ENCODE results near the gene CXCR3.
"Not testable (repeated sequence)": the region's sequence is repeated elsewhere in the genome, so short reads cannot be mapped to it uniquely, and the experiment has no call there.

CXCR3 gene

DNA sequence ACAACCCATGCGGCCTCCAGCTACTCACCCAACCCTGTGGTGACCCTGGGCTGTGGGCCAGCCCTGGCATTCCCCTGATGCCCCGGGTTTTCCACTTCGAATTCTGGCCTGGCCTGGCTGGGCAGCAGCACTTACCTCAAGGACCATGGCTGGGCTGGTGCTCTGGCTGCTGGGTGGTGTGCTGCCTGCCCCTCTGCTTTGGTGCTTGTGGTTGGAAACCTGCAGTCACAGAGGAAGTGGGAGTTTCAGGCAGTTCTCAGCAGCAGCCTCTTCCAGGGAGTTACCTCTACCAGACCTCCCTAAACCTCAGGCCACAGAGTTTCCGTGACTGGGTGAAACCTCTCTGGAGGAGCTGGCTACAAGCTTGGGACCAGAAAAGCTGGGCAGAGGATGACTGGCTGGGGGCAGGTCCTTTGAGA lies at the start of gene CXCR3:
TSS of gene CXCR3 (minus strand) at position 209 of the 419 bp plus-strand sequence. CDS start at position 147, 62 bp downstream.
- peak; percentile 69 for ATAC-seq

DNA sequence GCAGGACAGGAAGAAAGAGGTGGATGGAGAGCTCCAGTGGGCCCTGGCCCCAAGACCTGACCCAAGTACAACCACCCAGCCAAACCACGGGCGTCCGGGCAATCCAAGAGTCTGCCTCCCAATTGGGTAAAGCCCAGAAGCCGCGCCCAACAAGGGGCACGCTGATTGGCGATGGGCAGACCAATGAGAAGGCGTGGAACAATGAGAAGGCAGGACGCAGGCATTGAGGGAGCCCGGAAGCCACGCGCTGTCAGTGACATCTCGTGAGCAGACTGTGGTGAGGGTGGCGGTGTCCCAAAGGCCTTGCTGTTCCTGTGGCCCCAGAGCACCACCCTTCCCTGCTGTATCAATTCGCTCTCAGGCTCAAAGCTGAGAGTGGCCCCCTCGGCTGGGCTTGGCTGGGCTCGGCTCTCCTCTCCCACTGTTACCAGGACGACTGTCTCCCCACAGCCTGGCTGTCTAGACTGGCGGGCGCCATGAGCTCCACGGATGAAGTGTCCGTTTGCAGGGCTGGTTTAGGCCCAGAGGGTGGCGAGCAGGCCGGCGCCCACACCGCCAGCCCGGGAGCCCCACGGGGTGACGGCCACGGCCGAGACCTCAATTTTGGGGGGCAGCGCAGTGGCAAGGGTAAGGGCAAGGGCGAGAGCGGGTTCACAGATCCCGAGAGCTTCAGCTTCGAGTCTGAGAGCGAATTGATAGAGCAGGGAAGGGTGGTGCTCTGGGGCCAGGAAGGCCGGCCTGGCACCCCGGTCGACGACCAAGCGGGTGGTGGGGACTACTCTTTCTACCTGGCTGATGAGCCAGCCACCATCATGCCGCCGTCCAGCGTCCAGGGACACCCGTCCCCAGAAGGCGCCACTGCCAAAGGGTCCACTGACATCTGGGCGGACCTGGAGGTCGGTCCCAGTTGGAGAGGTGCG lies 49.3 kb upstream of the CXCR3 start, which contains the start of gene LOC101059915:
TSS of gene LOC101059915 (plus strand) at position 219 of the 920 bp plus-strand sequence.
- DNase-seq (no peak), ATAC-seq (no peak)

More for the DNA sequence above, at the start of gene CXCR3:
- DNase-seq: peak; percentile 79

DNA sequence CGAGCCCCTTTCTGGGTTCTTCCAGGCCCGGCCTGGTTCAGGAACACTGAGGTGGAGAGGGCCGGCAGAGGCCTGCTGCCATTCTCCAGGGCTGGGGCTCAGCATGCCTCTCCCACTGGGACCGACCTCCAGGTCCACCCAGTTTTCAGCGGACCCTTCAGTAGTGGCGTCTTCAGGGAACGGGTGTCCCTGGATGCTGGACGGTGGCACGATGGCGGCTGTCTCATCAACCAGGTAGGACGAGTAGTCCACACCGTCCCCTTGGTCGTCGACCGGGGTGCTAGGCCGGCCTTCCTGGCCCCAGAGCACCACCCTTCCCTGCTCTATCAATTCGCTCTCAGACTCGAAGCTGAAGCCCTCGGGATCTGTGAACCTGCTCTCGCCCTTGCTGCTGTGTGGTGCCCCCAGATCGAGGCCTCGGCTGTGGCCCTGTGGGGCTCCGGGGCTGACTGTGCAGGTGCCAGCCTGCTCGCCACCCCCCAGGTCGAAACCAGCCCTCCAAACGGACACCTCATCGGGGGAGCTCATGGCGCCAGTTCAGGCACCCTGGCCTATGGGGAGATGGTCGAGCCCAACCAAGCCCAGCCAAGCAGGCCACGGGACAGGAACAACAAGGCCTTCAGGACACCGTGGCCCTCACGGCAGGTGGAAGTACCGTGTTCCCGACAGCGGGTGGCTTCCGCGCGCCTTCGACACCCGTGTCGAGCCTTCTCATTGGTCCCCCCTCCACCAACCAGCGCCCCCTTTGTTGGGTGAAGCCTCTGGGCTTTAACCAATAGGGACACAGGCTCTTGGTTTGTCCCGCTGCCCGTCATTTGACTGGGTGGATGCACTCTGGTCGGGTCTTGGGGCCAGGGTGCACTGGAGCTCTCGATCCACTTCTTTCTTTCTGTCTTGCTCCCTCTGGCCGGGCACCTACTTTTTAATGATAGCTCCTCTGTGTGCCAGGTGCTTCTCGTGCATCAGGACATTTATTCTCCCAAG lies 48.2 kb upstream of the CXCR3 start:
- ATAC-seq (no peak), DNase-seq (no peak)

DNA sequence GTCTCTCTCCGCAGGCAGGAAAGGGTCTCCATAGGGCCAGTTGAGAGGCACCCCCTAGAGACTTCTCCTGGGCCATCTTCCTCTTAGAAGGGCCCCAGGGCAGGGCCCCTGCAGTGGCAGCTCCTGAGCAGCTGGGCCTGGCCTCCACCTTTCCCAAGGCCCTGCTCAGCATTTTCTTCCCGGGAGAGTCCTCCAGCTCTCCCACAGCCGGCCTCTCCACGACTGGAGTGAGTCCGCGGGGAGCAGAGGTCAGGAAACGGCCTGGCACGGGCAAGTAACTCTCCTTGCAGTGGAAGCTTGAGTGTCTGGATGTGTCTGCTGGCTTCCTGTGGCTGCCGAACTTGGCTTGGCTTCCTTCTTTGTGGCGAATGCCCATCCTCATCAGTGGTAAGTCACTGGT lies 47.4 kb upstream of the CXCR3 start:
- ATAC-seq (no peak), DNase-seq (no peak)

DNA sequence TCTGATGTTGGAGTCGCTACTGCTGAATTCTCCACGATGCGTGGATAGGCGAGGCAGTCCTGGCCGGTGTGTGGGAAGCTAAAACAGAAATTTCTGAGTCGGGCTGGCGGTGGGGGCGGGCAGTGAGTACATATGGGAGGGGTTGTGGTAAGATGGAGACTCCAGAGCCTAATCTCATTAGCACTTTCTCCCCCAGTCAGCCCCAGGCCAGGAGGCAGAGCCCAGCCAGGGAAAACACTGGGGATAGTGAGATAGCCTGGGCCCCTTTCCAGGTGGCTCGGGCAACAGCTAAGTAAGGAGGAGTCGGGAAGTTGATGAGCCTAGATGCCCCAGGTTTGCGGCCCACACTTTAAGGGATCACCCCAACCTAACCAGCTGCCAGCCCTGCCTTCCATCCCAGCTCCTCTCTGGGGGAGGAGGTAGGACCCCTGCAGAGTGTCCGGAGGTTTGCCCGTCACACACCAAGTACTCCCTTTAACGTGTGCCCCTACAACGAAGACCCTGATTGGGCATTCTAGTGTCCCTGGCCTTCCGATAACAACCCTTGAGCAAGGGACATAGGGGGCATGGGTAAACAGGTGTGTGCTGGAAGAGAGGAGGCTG lies 46.7 kb upstream of the CXCR3 start:
- ATAC-seq (no peak), DNase-seq (no peak)

DNA sequence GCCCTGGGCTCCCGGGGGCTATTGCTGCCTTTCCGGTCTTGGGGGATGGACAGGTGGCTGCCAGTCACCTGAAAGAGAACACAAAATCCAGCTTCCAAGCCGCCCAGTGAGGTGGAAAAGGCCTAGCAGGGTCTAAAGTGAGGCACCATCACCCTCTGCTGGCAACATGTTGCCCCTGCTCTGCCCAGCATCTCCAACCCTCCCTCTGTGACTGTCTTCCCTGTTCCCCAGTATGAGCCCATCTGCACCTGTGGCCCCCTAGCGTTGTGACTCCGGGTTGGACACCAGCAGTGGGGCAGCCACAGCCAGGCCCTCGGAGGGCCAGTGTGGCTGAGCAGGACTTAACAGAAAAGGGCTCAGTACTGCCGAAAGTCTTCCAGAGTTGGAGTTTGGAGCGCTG lies 45.9 kb upstream of the CXCR3 start:
- not testable (repeated sequence) for DNase-seq
- ATAC-seq: peak; percentile 59

DNA sequence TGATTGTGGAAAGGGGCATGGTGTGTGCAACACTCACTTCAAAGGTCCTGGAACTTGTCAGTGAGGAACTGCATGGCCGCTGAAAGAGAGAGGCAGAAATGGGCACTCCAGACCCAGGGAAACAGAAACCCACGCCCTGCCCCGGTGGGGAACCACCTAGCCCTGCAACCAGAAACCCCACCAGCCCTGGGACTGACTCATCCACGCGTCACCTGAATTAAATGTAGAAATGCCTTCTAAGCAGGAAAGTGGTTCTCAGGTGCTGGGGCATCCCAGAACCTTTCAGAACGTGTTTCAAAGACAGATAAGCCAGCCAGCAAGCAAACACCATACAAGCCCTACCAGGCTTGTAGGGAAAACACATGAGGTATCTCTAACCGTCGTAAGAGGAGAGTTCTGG lies 44.9 kb upstream of the CXCR3 start:
- peak; percentile 60 for DNase-seq
- ATAC-seq: peak; percentile 42

DNA sequence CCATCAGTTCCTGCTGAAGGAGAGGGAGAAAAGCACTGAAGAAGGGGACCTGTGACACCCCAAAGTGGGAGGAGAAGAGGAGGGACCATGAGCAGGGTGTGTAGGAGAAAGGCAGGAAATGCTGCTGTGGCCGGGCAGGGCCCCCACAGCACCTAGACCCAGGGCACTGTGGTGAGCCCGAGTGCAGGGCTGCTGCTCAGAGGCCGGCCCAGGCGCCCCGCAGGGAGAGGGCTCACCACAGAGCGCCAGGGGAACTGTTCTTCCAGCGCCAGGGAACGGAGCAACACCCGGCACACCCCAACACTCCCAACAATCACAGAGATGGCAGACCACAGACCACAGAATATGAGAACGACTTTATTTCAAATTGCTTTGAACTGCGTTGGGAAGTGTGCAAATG lies 44.3 kb upstream of the CXCR3 start:
- DNase-seq: peak; percentile 26

DNA sequence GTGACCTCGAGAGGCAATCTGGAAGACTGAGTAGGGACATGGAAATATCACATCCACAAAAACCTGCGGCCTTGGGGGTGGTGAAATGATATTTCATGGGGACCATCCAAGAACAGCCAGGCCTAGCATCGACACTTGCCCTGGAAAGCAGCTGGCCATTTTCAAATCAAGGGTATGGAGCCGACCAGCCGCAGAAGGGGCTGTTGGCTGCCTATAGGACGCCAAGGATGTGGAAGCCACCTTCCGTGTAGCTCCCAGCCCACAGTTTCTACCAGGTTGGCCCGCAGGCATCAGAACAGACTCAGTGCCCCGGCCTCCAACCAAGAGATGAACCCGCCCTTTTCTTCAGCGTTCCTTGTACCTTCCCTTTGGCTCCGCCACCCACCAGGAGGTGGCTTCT lies 43.6 kb upstream of the CXCR3 start:
- ATAC-seq (no peak), DNase-seq (no peak)

More for the DNA sequence above, 44.3 kb upstream of the CXCR3 start:
- peak; percentile 17 for ATAC-seq

DNA sequence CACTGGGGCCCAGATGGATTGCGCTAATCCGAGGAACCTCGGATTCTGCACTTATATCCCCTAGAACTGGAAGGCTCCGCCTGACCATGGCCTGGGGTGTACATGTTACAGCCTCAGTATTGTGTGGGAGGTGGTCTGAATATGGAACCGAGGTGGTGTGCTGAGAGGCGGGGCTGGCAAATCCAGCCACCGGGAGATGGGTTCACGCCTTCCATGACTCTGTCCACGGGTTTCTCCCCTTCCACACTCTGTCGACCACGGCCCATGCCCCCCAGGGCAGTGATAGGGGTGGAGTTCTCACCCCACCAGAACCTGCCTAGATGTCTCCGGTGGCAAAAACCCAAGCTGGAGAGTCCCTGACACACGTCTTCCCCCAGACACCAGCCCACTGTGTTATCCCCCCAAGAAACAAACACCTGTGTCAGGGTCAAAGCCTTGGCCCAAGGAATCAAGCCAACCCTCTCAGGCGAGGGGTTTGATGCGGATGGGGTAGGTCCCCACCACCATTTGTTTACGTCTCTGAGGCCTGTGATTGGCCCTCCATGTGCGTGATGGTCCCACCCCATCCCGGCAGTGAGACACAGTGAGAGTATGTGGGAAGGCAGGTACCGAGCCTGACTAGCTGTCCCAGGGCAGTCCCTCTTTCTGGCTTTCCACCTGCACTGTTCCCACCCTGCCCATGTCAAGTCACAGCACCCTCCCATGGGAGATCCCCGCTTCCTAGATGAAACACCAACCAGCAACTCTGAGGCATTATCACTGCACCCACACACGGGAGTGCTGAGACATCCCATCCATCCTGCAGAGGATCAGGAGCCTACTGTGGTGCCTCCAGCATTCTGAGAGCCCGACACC lies 42.5 kb upstream of the CXCR3 start:
- no peak for ATAC-seq

DNA sequence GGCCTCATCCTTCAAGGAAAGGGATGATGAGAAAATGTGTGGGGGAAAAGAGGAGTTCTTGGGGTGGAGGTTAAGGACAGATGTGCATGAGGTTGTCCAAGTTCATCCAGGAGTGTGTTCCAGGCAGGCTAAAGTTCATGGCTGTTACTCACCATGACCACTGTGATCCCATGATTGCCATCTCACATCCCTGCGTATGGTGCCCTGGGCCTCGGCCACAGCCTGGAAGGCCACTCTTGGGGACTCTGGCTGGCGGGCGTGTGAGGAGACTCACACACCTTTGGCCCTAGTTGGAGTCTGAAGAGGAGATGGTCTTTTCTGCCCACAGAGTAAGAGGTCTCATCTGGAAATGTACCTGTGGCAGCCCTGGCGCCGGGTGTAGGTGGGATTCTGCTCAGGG lies 41.6 kb upstream of the CXCR3 start:
- DNase-seq (no peak), ATAC-seq (no peak)

More for the DNA sequence above, 42.5 kb upstream of the CXCR3 start:
- DNase-seq: no peak

DNA sequence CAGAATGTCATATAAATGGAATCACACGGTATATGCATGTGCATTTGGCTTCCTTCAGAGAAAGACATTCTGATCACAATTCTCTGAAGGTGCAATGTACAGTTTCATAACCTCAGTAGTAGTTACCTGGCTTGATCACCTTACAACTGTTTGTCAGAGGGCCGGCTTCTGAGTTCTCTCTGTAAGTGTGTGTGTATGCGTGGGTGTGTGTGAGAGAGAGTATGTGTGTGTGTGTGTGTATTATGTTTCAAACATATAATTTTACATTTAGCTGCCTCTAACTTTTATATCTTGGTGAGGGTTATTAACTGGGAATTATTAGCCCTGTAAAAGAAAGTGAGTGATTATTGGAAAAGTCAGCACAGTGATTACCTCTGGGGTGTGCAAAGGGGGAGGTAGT lies 41.0 kb upstream of the CXCR3 start:
- ATAC-seq (no peak), DNase-seq (no peak)

DNA sequence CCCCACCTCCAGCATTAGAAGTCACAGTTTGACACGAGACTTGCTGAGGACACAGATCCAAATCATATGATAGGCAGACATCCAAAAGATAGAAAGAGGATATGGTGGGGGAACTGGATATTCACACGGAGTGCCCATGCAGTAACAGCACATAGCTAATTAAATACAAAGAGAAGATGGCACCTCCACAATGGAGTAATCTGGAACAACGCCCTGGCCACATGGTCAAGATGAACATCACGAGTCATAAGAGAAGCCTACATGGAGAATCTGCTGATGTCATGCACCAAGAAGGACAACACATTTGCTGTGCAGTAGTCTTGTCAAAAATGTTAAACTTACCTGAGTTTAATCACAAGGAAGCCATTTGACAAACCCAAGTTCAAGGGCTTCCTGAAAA lies 39.0 kb upstream of the CXCR3 start:
- ATAC-seq: no peak

DNA sequence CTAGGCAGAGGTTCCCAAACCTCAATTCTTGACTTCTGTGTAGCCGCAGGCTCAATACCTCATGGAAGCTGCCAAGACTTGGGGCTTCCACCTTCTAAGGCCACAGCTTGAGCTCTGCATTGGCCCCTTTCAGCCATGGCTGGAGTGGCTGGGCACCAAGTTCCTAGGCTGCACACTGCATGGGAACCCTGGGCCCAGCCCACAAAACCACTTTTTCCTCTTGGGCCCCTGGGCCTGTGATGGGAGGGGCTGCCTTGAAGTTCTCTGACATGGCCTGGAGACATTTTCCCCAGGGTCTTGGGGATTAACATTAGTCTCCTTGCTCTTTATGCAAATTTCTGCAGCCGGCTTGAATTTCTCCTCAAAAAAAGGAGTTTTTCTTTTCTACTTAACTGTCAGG lies 35.0 kb upstream of the CXCR3 start:
- DNase-seq: no peak
- no peak for ATAC-seq

More for the DNA sequence above, 39.0 kb upstream of the CXCR3 start:
- no peak for DNase-seq

DNA sequence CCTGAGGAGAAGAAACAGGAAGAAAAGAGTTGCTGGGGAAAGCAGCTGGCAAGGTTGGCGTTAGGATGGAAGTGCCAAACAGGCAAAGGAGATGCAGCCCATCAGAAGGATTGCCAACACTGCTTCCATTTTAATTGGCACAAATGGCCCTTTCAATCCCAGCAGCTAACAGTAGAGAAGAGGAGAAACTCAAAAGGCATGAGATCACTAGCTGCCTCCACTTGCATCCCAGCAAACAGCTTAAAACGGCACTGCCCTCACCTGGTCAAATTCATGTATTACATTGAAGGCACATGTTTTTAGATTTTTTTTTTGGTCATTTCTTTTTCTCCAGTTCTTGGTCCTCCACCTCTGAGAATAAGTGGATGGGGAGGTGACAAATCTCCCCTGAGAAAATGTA lies 34.1 kb upstream of the CXCR3 start:
- ATAC-seq (peak; percentile 55), DNase-seq (peak; percentile 58)

DNA sequence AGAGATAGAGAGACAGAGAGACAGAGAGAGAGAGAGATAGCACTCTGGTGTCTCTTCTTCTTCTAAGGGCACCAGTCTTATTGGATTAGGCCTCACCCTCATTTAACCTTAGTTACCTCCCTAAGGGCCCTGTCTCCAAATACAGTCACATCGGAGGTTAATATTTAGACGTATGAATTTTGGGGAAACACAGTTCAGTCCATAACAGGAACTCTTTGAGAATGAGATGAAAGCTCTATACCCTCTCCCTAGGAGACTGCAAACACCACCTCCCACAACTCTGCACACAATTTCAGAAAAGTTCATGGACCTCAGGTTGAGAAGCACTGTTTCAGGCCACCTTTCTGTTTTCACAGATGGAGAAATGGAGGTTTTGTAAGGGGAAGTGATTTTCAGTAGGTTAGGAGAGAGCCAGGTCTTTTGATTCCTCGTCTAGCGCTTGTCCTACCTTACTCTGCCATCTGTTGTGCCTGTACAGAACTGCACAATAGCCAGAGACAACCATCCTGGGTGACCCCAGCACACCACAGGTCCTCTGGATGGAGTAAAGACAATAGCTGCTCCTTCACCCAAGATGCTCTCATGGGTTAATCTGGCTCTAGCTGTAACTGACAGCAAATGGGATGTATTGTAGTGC lies 32.1 kb upstream of the CXCR3 start:
- DNase-seq: no peak

DNA sequence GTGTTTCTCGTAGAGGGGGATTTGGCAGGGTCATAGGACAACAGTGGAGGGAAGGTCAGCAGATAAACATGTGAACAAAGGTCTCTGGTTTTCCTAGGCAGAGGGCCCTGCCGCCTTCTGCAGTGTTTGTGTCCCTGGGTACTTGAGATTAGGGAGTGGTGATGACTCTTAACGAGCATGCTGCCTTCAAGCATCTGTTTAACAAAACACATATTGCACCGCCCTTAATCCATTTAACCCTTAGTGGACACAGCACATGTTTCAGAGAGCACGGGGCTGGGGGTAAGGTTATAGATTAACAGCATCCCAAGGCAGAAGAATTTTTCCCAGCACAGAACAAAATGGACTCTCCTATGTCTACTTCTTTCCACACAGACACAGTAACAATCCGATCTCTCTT lies 26.1 kb upstream of the CXCR3 start:
- DNase-seq, ATAC-seq: not testable (repeated sequence)

More for the DNA sequence above, 32.1 kb upstream of the CXCR3 start:
- peak; percentile 96 for ATAC-seq

DNA sequence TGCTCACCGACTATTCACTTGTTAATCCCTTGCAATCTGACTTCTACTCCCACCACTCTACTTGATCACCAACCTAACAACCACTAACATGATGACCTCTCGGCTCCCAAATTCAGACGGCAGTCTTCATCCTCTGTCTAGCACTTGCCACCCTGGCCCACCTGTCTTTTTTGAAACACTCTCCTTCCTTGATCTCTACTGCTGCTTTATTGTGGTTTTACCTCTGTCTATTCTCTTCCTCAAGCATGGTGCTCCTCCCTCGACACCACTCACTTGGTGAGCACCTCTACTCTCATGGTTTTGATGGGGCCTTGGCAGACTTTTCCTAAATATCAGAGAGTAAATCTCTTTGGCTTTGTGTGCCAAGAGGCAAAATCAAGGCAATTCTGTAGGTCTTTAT lies 21.7 kb upstream of the CXCR3 start:
- ATAC-seq (no peak), DNase-seq (no peak)

DNA sequence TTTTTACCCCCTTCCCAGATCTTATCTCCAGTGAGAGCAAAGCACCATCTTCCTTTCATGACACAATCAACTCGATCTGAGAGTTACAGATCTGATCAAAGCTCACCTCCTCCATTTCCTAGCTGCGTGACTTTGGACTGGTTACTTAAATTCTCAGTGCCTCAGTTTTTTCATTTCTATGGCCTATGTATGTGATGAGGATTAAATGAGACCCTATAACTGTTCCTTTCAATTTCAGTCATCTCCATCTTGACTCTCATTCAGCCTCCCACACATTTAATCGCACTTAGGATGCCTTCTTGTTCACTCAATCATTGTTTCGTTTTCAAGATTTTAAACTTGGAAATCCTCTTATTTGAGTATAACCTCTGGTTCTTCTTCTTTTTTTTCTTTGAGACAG lies 20.1 kb upstream of the CXCR3 start:
- DNase-seq: no peak
- peak; percentile 62 for ATAC-seq

DNA sequence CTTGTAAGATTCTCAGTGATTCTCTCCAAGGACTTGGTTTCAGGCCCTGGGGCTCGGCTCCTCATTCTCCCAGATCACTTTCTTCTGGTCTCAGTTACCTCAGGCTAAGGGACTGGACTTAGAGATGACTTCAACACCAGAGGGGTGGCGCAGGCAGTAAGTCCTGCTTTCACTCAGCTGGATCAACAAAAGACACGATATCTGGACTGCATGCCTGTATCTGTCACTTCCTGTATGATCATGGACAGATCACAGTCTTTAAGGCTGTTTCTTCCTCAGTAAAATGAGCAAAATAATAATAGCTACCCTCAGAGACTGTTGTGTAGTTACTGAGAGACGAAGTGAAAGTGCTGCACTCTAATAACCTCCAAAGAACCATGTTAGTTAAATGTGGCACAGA lies 19.5 kb upstream of the CXCR3 start:
- ATAC-seq: no peak

DNA sequence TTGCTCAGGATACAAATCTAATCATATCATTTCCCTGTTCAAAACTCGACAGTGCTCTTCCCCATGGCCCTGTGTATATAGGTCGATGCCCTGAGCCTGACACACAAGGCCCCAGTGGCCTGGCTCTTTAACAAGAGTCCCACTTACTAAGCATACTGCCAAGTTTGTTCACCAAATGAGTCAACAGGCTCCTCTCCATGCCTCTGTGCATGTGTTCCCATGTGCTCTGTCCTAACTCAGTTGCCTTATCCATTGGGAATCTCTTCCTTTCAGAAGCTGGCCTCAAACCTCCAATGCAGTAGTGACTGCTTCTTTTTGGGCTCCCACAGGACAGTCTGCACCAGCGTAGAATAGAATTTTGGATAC lies 18.9 kb upstream of the CXCR3 start:
- DNase-seq (no peak), ATAC-seq (peak; percentile 60)

More for the DNA sequence above, 19.5 kb upstream of the CXCR3 start:
- no peak for DNase-seq
